Esophagus squamous epithelium (tissue), 4 donors: ENCODE results near the gene IL33.

ENCODE experiments used
- POLR2A ChIP-seq, 4 donors: fragments of 450-650 bp; IDR thresholded peaks; one replicate each; pipeline ENCODE4 v1.6.1; 2017; ENCODE audit warnings: antibody characterized with exemption in 4 of 4, mild to moderate bottlenecking in 4 of 4, moderate library complexity in 3 of 4
- TF ChIP-seq, protein P1 (sequence below), 6 experiments: fragments of 450-650 bp in 4 of 6; fragments of 200-600 bp in 2 of 6; sonication (generic) in 2 of 6; IDR thresholded peaks; one replicate each; pipeline ENCODE4 v1.5.1; 2016 to 2019; ENCODE audit warnings: antibody characterized with exemption in 6 of 6, mild to moderate bottlenecking in 4 of 6, moderate library complexity in 4 of 6

DNA sequence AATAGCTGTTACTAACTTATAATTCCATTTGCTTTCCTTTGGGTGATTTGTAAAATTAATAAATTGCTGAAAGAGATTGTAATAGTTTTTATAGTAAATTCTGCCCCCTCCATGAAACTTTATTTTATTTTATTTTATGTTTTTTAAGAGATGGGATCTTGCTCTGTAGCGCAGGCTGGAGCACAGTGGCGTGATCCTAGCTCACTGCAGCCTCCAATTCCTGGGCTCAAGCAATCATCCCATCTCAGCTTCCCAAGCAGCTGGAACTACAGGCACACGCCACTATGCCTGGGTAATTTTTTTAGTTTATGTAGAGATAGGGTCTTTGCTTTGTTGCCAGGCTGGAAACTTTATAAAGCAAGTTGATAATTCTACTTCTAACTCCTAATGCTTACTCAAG lies 395 bp downstream of the IL33 start:
- TF ChIP-seq, protein P1, sequence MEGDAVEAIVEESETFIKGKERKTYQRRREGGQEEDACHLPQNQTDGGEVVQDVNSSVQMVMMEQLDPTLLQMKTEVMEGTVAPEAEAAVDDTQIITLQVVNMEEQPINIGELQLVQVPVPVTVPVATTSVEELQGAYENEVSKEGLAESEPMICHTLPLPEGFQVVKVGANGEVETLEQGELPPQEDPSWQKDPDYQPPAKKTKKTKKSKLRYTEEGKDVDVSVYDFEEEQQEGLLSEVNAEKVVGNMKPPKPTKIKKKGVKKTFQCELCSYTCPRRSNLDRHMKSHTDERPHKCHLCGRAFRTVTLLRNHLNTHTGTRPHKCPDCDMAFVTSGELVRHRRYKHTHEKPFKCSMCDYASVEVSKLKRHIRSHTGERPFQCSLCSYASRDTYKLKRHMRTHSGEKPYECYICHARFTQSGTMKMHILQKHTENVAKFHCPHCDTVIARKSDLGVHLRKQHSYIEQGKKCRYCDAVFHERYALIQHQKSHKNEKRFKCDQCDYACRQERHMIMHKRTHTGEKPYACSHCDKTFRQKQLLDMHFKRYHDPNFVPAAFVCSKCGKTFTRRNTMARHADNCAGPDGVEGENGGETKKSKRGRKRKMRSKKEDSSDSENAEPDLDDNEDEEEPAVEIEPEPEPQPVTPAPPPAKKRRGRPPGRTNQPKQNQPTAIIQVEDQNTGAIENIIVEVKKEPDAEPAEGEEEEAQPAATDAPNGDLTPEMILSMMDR (IDR thresholded peaks at IDR 0.05) = no peak
- no peak for TF ChIP-seq POLR2A (IDR thresholded peaks at IDR 0.05)
